Measurements from ENCODE around the gene WNK2. TPM values are rescaled to one million over a fixed set of nuclear protein-coding genes. Genes with fewer than 3 reads are reported as not detected.

WNK2 gene
- total RNA-seq, 1 experiment from 2014 or later, result not detected

GRCh38 chr9:93292664-93293328, 108.9 kb downstream of the WNK2 start:
- no peak for DNase-seq (ENCODE audit: low read depth)

GRCh38 chr9:93294011-93294410, 110.1 kb downstream of the WNK2 start:
- DNase-seq (ENCODE audit: low read depth), result no peak

GRCh38 chr9:93295031-93295430, 111.1 kb downstream of the WNK2 start:
- DNase-seq (ENCODE audit: low read depth), result no peak

GRCh38 chr9:93295456-93296076, 111.6 kb downstream of the WNK2 start:
- no peak for DNase-seq (ENCODE audit: low read depth)

GRCh38 chr9:93296889-93297480, 113.0 kb downstream of the WNK2 start:
- no peak for DNase-seq (ENCODE audit: low read depth)

- no peak for DNase-seq (ENCODE audit: low read depth)
These were observed 113.9 kb downstream of the WNK2 start for GRCh38 chr9:93297659-93298497.

- DNase-seq (ENCODE audit: low read depth), result no peak
These were observed 114.8 kb downstream of the WNK2 start for GRCh38 chr9:93298498-93299417.

- DNase-seq (ENCODE audit: low read depth), result no peak
These were observed 115.7 kb downstream of the WNK2 start for GRCh38 chr9:93299418-93300174.

GRCh38 chr9:93300175-93300572, 116.2 kb downstream of the WNK2 start:
- DNase-seq (ENCODE audit: low read depth), result no peak

- DNase-seq (ENCODE audit: low read depth), result no peak
These were observed 116.7 kb downstream of the WNK2 start for GRCh38 chr9:93300585-93301081.

- DNase-seq (ENCODE audit: low read depth), result no peak
These were observed 117.4 kb downstream of the WNK2 start for GRCh38 chr9:93301291-93301811.

- no peak for DNase-seq (ENCODE audit: low read depth)
These were observed 118.1 kb downstream of the WNK2 start for GRCh38 chr9:93301911-93302541.

- DNase-seq (ENCODE audit: low read depth), result peak; percentile 42
These were observed 118.8 kb downstream of the WNK2 start for GRCh38 chr9:93302586-93303257.

GRCh38 chr9:93303258-93303771, 119.4 kb downstream of the WNK2 start:
- DNase-seq (ENCODE audit: low read depth), result no peak

- DNase-seq (ENCODE audit: low read depth), result no peak
These were observed 120.1 kb downstream of the WNK2 start for GRCh38 chr9:93303806-93304573.

- peak; percentile 24 for DNase-seq (ENCODE audit: low read depth)
These were observed 120.9 kb downstream of the WNK2 start for GRCh38 chr9:93304574-93305496.
